NCI-H82 treated with DMSO at 0.1 percent for 48 hours (cell line): Measurements from ENCODE around the gene TNFAIP1.
A peak's percentile ranks its signal among the peaks of the same experiment; 100 is the strongest.

ENCODE experiments used
- DNase-seq: peaks from one replicate; lab custom pipeline; 2025; ENCODE audit not compliant: unreplicated experiment; lab: John Stamatoyannopoulos, UW

TNFAIP1 gene

GRCh38 chr17:28370035-28370743 is 34.6 kb downstream of the TNFAIP1 start, which contains the start of gene VTN:
Gene VTN (minus strand): TSS chr17:28370307. CDS start chr17:28370203, 104 bp downstream.
- peak; percentile 97 for DNase-seq

DNA sequence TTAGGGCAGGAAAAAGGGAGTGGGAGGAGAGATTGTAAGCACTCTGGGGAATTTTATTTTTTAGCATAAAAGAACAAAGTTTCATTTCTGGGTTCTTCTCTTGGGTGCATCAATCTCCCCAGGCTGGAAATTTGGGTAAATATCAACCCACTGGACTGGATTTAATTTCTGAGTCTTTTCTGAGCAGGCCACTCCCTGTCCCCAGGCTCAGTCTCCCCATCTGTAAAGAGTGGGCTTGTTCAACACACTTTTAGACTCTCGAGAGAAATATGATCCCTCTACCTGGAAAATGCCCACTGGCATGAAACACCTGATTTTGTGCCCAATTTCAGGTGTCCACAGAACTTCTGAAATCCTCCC is 35.2 kb downstream of the TNFAIP1 start:
- no peak for DNase-seq

DNA sequence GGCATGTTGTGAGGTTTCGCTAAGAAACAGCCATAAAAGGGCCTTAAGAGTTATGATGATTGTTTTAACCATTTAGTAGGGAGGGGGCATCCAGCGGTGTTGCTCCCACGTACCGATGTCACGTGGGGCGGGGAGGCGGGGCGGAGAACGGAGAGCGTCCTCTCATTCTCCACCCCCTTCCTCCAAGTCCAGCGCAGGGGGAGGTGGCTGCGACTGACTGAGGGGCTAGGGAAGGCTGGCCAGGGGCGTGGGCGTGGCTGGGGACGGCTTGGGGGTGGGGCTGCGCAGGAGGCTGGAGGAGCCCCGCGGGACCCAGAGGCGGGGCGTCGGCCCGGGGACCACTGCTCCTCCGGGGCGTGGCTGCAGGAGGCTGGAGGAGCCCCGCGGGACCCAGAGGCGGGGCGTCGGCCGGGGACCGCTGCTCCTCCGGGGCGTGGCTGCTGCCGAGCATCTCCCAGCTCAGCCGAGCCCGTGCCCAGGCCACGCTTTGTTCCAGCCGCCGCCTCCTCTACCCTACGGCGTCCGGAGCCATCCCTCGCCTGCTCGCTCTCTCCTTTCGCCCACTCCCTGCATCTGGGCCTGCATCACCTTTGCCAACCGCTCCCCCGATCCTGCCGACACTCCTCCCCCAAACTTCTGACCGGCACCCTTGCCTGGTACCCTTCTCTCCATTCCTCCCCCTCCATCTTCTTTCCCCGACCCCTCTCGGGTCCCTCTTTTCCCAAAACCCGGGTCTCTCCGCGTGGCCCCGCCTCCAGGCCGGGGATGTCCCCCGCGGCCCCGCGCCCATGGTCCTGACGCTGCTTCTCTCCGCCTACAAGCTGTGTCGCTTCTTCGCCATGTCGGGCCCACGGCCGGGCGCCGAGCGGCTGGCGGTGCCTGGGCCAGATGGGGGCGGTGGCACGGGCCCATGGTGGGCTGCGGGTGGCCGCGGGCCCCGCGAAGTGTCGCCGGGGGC is 36.0 kb downstream of the TNFAIP1 start, which contains the start of gene SARM1:
TSS of gene SARM1 (plus strand) at position 450 of the 958 bp plus-strand sequence. CDS start at position 789, 339 bp downstream.
- peak; percentile 95 for DNase-seq

- DNase-seq, result no peak
Observed at GRCh38 chr17:28372203-28372944, 36.8 kb downstream of the TNFAIP1 start.

DNA sequence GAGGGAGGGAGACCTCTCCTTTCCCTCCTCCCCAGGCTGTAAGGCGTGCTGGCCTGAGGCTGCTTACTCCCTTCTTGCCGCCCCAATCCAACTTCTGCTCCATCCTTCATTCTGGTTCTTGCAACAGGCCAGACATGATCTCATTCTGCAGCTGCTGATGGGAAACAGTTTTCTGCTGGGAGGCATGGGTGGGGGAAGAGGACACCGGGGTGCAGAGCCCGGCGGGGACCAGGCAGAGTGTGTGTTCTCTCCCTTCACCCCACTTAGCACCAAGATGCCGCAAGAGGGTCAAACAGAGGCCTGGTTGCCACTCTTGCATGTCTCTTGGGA is 37.3 kb downstream of the TNFAIP1 start:
- DNase-seq, result no peak

- no peak for DNase-seq
Observed at GRCh38 chr17:28379814-28380801, 44.5 kb downstream of the TNFAIP1 start.

- DNase-seq, result no peak
Observed at GRCh38 chr17:28381141-28381825, 45.7 kb downstream of the TNFAIP1 start.

DNA sequence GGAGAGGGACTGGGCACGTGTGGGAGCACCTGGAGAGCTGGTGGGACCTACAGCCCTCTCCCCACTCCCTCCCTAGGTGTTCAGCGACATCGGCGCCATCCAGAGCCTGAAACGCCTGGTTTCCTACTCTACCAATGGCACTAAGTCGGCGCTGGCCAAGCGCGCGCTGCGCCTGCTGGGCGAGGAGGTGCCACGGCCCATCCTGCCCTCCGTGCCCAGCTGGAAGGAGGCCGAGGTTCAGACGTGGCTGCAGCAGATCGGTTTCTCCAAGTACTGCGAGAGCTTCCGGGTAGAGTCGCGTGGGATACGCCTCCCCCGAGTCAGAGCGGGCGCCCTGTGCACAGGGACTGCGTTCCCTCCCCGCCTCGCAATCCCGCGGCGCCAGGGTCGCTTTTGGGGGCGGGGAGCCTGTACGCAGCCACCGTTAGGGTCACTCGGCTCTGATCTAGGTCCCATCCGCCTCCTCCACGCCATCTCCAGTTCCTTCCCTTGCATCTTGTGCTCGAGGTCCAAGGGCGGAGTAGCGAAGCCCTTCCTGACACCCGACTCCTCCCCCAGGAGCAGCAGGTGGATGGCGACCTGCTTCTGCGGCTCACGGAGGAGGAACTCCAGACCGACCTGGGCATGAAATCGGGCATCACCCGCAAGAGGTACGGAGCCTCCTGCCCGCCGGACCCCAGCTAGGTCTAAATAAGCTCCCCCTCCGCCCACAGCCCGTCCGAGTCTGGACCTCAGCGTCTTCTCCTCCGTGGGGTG is 48.9 kb downstream of the TNFAIP1 start:
- DNase-seq, result no peak

GRCh38 chr17:28385037-28385400 is 49.5 kb downstream of the TNFAIP1 start:
- no peak for DNase-seq

- no peak for DNase-seq
Observed at GRCh38 chr17:28385406-28385805, 49.8 kb downstream of the TNFAIP1 start.

- no peak for DNase-seq
Observed at GRCh38 chr17:28386391-28386790, 50.8 kb downstream of the TNFAIP1 start.

GRCh38 chr17:28388106-28388505 is 52.5 kb downstream of the TNFAIP1 start:
- no peak for DNase-seq

DNA sequence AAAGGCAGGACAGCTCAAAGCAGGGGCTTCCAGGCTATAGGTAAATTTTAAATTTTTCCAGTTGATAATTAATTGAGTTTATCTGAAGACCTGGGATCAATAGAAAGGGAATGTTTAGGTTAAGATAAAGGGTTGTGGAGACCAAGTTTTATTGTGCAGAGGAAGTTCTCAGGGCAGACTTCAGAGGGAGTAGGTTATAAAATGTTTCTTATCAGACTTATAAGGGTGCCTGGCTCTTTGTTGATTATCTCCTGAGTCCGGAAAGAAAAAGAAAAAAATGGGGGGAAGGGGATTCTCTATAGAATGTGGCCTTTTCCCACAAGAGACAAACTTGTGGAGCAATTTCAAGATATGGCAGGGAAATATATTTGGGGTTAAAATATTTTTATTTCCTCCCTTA is 54.6 kb downstream of the TNFAIP1 start:
- DNase-seq, result no peak

DNA sequence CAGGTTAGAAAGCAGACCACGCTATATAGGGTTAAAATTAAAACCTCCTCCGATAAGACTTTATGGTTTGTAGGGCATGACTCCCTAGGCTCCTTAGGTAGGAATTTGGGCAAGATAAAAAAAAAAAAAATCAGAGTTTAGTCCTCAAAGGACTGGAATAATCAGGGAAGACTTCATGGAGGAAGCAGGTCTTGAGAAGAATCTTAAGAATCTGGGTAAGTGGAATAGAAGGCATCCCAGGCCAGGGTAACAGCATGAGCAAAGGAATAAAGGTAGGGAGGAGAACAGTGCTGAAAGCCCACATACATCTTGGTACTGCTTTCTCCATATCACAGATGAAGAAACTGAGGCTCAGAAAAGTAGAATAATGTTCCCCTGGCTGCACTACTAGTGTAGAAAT is 55.0 kb downstream of the TNFAIP1 start:
- no peak for DNase-seq

DNA sequence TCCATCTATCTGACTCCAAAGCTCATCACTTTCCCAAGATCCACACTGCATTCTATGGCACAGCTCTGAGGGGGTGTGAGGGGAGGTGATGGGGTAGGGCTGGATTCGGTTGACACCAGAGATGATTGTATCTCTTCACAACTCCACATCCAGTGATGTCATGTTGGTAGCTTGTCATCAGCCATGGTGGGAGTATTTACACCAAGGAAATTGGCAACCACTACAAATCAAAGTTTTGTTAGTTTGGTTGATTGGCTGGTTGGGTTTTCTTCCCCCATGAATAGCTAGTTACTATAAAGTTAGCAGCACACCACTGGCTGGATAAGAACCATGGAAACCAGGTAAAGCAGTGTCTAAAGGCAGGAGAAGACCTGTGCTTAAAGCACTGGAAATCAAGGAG is 55.4 kb downstream of the TNFAIP1 start:
- DNase-seq, result no peak

DNA sequence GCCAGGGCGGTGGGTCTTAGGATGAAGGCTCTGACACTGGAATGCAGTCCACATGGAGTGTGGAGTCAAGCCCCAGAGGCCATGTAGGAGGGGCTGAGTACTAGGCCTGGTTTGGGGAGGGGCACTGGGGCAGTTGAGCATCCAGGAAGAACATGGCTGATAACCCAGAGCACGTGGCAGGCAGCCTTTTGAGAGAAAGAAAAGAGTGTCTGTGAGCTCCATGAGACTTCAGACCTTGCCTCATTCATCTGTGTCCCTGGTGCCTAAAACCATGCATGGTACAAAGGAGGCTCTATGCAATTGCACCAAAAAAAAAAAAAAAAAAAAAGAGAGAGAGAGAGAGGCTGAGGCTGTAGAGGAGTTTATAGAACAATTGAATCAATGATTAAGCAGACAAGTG is 55.8 kb downstream of the TNFAIP1 start:
- DNase-seq, result no peak

- no peak for DNase-seq
Observed at GRCh38 chr17:28392491-28392890, 56.9 kb downstream of the TNFAIP1 start.

GRCh38 chr17:28394337-28395116 is 59.0 kb downstream of the TNFAIP1 start:
- DNase-seq, result no peak
